IPS DF 6.9 (cell line): ENCODE data around the gene ANKRD17.
"Not testable (repeated sequence)": the region's sequence is repeated elsewhere in the genome, so short reads cannot be mapped to it uniquely, and the experiment has no call there.

ENCODE experiments used
- DNase-seq: peaks from one replicate; pipeline ENCODE4 v3.0.0-alpha.2; 2013; ENCODE audit warnings: low read depth, low spot score
- H3K27ac ChIP-seq: one replicate; pipeline ENCODE4 v1.5.1; 2013; ENCODE audit warnings: low read length, control low read depth
- H3K27me3 ChIP-seq: 2 replicates; pipeline ENCODE4 v1.6.1; 2013; ENCODE audit warnings: mild to moderate bottlenecking, low read length; ENCODE audit not compliant: control insufficient read depth, insufficient read depth
- H3K36me3 ChIP-seq: 2 replicates; pipeline ENCODE4 v1.6.1; 2013; ENCODE audit warnings: low read length; ENCODE audit not compliant: control insufficient read depth, insufficient read depth
- H3K4me1 ChIP-seq: 2 replicates; pipeline ENCODE4 v1.6.1; 2013; ENCODE audit warnings: low read length; ENCODE audit not compliant: control insufficient read depth, insufficient read depth
- H3K4me3 ChIP-seq: 2 replicates; pipeline ENCODE4 v1.5.1; 2013; ENCODE audit warnings: mild to moderate bottlenecking, low read length
- H3K9me3 ChIP-seq: 2 replicates; pipeline ENCODE4 v1.6.1; 2013; ENCODE audit warnings: low read length, inconsistent platforms; ENCODE audit not compliant: control insufficient read depth, insufficient read depth
- WGBS: extraction: QIAGEN DNeasy Blood & Tissue Kit; methylation state at CpG from one replicate; pipeline ENCODE4 v1.1.7; 2013; ENCODE audit warnings: mixed read lengths, missing lambda C conversion rate; ENCODE audit not compliant: insufficient read length, insufficient coverage; 5-methylcytosine and 5-hydroxymethylcytosine counted together

ANKRD17 gene

GRCh38 chr4:73248416-73248815 lies 10.2 kb downstream of the ANKRD17 start:
- Histone ChIP-seq H3K9me3 (no peaks in the 10 kb centered on the region), H3K4me1 (no peaks in the 10 kb centered on the region; the same call in 1 of the 2 replicates), H3K27me3 (no peaks in the 10 kb centered on the region), H3K27ac (no peak overlapping the region), H3K36me3 (no peaks in the 10 kb centered on the region), H3K4me3 (no peak overlapping the region)
- no peak for DNase-seq
- WGBS, result no CpG with 5 or more reads among the region's 1 CpG

- no peaks in the 10 kb centered on the region for H3K36me3 ChIP-seq
- DNase-seq, result no peak
- no peak overlapping the region for H3K4me3 ChIP-seq
- H3K4me1 ChIP-seq, result no peaks in the 10 kb centered on the region; the same call in 1 of the 2 replicates
- H3K9me3 ChIP-seq, result no peaks in the 10 kb centered on the region
- no peak overlapping the region for H3K27ac ChIP-seq
- no peaks in the 10 kb centered on the region for H3K27me3 ChIP-seq
Observed at GRCh38 chr4:73247100-73247499, 11.5 kb downstream of the ANKRD17 start.

GRCh38 chr4:73245955-73246354 lies 12.6 kb downstream of the ANKRD17 start:
- no peaks in the 10 kb centered on the region for H3K27me3 ChIP-seq
- no peaks in the 10 kb centered on the region; the same call in 1 of the 2 replicates for H3K4me1 ChIP-seq
- DNase-seq, result no peak
- no peaks in the 10 kb centered on the region for H3K36me3 ChIP-seq
- H3K27ac ChIP-seq, result no peak overlapping the region
- no CpG with 5 or more reads among the region's 2 CpGs for WGBS
- H3K4me3 ChIP-seq, result no peak overlapping the region
- no peaks in the 10 kb centered on the region for H3K9me3 ChIP-seq

GRCh38 chr4:73244945-73245601 lies 13.5 kb downstream of the ANKRD17 start:
- Histone ChIP-seq H3K4me3 (no peak overlapping the region), H3K27me3 (no peaks in the 10 kb centered on the region), H3K9me3 (no peaks in the 10 kb centered on the region), H3K4me1 (no peaks in the 10 kb centered on the region; the same call in 1 of the 2 replicates), H3K27ac (no peak overlapping the region), H3K36me3 (no peaks in the 10 kb centered on the region)
- DNase-seq, result no peak
- WGBS, result no CpG with 5 or more reads among the region's 4 CpGs

GRCh38 chr4:73237044-73237443 lies 21.6 kb downstream of the ANKRD17 start:
- WGBS, result no CpG with 5 or more reads among the region's 2 CpGs
- no peaks in the 10 kb centered on the region for H3K27me3 ChIP-seq
- no peak overlapping the region for H3K4me3 ChIP-seq
- H3K27ac ChIP-seq, result no peak overlapping the region
- no peaks in the 10 kb centered on the region for H3K36me3 ChIP-seq
- no peaks in the 10 kb centered on the region for H3K9me3 ChIP-seq
- DNase-seq, result no peak
- H3K4me1 ChIP-seq, result no peaks in the 10 kb centered on the region

GRCh38 chr4:73236151-73236550 lies 22.4 kb downstream of the ANKRD17 start:
- no peak overlapping the region for H3K27ac ChIP-seq
- WGBS, result no CpG with 5 or more reads among the region's 1 CpG
- no peaks in the 10 kb centered on the region for H3K27me3 ChIP-seq
- no peak overlapping the region for H3K4me3 ChIP-seq
- H3K9me3 ChIP-seq, result no peaks in the 10 kb centered on the region
- no peaks in the 10 kb centered on the region for H3K4me1 ChIP-seq
- no peak for DNase-seq
- no peaks in the 10 kb centered on the region; the same call in 1 of the 2 replicates for H3K36me3 ChIP-seq

GRCh38 chr4:73234712-73235111 lies 23.9 kb downstream of the ANKRD17 start:
- Histone ChIP-seq H3K36me3 (no peaks in the 10 kb centered on the region; the same call in 1 of the 2 replicates), H3K9me3 (no peaks in the 10 kb centered on the region)

GRCh38 chr4:73231518-73232487 lies 26.8 kb downstream of the ANKRD17 start:
- Histone ChIP-seq H3K36me3 (no peaks in the 10 kb centered on the region; the same call in 1 of the 2 replicates), H3K4me3 (no peak overlapping the region), H3K27ac (no peak overlapping the region), H3K9me3 (no peaks in the 10 kb centered on the region), H3K4me1 (no peaks in the 10 kb centered on the region), H3K27me3 (no peaks in the 10 kb centered on the region)
- WGBS, result no CpG with 5 or more reads among the region's 8 CpGs
- no peak for DNase-seq

More at GRCh38 chr4:73234712-73235111, 23.9 kb downstream of the ANKRD17 start:
- Histone ChIP-seq H3K27me3 (no peaks in the 10 kb centered on the region), H3K4me3 (no peak overlapping the region), H3K27ac (no peak overlapping the region), H3K4me1 (no peaks in the 10 kb centered on the region)
- WGBS, result no CpG with 5 or more reads among the region's 1 CpG
- no peak for DNase-seq

- Histone ChIP-seq H3K27ac (no peak overlapping the region), H3K27me3 (no peaks in the 10 kb centered on the region), H3K4me1 (no peaks in the 10 kb centered on the region), H3K9me3 (no peaks in the 10 kb centered on the region), H3K4me3 (no peak overlapping the region), H3K36me3 (no peaks in the 10 kb centered on the region; the same call in 1 of the 2 replicates)
- no peak for DNase-seq
- no CpG with 5 or more reads among the region's 3 CpGs for WGBS
Observed at GRCh38 chr4:73230865-73231517, 27.6 kb downstream of the ANKRD17 start.

GRCh38 chr4:73228800-73229199 lies 29.8 kb downstream of the ANKRD17 start:
- WGBS, result no CpG with 5 or more reads among the region's 6 CpGs
- not testable (repeated sequence) for H3K36me3 ChIP-seq

More at GRCh38 chr4:73228800-73229199, 29.8 kb downstream of the ANKRD17 start:
- H3K4me3 ChIP-seq, DNase-seq, H3K27ac ChIP-seq, H3K27me3 ChIP-seq, H3K9me3 ChIP-seq, H3K4me1 ChIP-seq: not testable (repeated sequence)
